Colonic mucosa (tissue), 4 donors: ENCODE data around the gene ELFN2. TPM values are rescaled to one million over a fixed set of nuclear protein-coding genes. Genes with fewer than 3 reads are reported as not detected.

Experiments used
- DNase-seq: peaks from one replicate; pipeline ENCODE4 v3.0.0-alpha.2; 2020
- H3K27ac ChIP-seq: fragments of 200-600 bp; one replicate; pipeline ENCODE4 v1.8.0; 2021
- H3K27me3 ChIP-seq: fragments of 200-600 bp; one replicate; pipeline ENCODE4 v1.8.0; 2021
- H3K36me3 ChIP-seq: fragments of 200-600 bp; one replicate; pipeline ENCODE4 v1.8.0; 2021
- H3K4me1 ChIP-seq: fragments of 200-600 bp; one replicate; pipeline ENCODE4 v1.8.0; 2021; ENCODE audit warnings: mild to moderate bottlenecking
- H3K4me3 ChIP-seq: fragments of 200-600 bp; one replicate; pipeline ENCODE4 v1.8.0; 2021
- H3K9ac ChIP-seq, 2 donors: one replicate each; pipeline ENCODE4 v1.7.0; 2013; ENCODE audit warnings: control low read depth in 2 of 2, low read depth in 2 of 2, low read length in 2 of 2
- H3K9me3 ChIP-seq: fragments of 200-600 bp; one replicate; pipeline ENCODE4 v1.8.0; 2021
- CTCF ChIP-seq: fragments of 200-600 bp; IDR thresholded peaks from one replicate; pipeline ENCODE4 v1.8.0; 2022; ENCODE audit warnings: antibody characterized with exemption, mild to moderate bottlenecking
- intact Hi-C: fragments of 100-400 bp; cut with DNase I; formaldehyde crosslinking; loops from one replicate; pipeline ENCODE4 v1.14.1; 2022
- total RNA-seq, 2 donors: library from RNA; stranded (reverse); fragmentation: NEBNext Ultra II Directional in 1 of 2; extraction: Animal tissue kit (Norgen Biotek cat#: 25700) in 1 of 2; gene quantifications; one replicate each; pipeline ENCODE4 v1.2.1, GENCODE V29; 2021
- donor health status: healthy.
- donor health status: DM: no; HTN: no; CAD: no.
- donor health status: DM: no; HTN: no; CAD: no.

ELFN2 gene
- total RNA-seq, 2 donors from 2014 or later = 0.07 to 0.21 TPM

- Histone ChIP-seq H3K9ac (no peak overlapping the region), H3K27me3 (peaks cover 35% of the 10 kb centered on the region), H3K9me3 (no peaks in the 10 kb centered on the region), H3K4me3 (no peak overlapping the region), H3K4me1 (no peaks in the 10 kb centered on the region), H3K36me3 (no peaks in the 10 kb centered on the region), H3K27ac (no peak overlapping the region)
- intact Hi-C loops = no loop called here
- no peak for DNase-seq
- TF ChIP-seq CTCF = no peak
These were observed 7.2 kb downstream of the ELFN2 start for GRCh38 chr22:37419969-37420685.

- TF ChIP-seq CTCF = no peak
- no peak overlapping the region for H3K4me3 ChIP-seq
- no peaks in the 10 kb centered on the region for H3K9me3 ChIP-seq
- intact Hi-C loops = no loop called here
- no peaks in the 10 kb centered on the region for H3K36me3 ChIP-seq
- DNase-seq = no peak
- H3K27me3 ChIP-seq = peaks cover 35% of the 10 kb centered on the region
- no peak overlapping the region for H3K27ac ChIP-seq
- no peaks in the 10 kb centered on the region for H3K4me1 ChIP-seq
- no peak overlapping the region for H3K9ac ChIP-seq
These were observed 7.8 kb downstream of the ELFN2 start for GRCh38 chr22:37419370-37419968.

GRCh38 chr22:37418627-37419369 is 8.5 kb downstream of the ELFN2 start:
- Histone ChIP-seq H3K9ac (no peak overlapping the region), H3K27me3 (peaks cover 35% of the 10 kb centered on the region)
- no peak for DNase-seq

GRCh38 chr22:37417677-37418348 is 9.5 kb downstream of the ELFN2 start:
- Histone ChIP-seq H3K9ac (no peak overlapping the region), H3K27ac (no peak overlapping the region), H3K9me3 (no peaks in the 10 kb centered on the region), H3K36me3 (no peaks in the 10 kb centered on the region), H3K4me1 (no peaks in the 10 kb centered on the region), H3K27me3 (peaks cover 35% of the 10 kb centered on the region), H3K4me3 (no peak overlapping the region)
- TF ChIP-seq CTCF = no peak
- intact Hi-C loops = no loop called here
- no peak for DNase-seq

More at GRCh38 chr22:37418627-37419369, 8.5 kb downstream of the ELFN2 start:
- H3K36me3 ChIP-seq = no peaks in the 10 kb centered on the region
- TF ChIP-seq CTCF = no peak
- H3K4me3 ChIP-seq = no peak overlapping the region
- intact Hi-C loops = no loop called here
- H3K9me3 ChIP-seq = no peaks in the 10 kb centered on the region
- no peaks in the 10 kb centered on the region for H3K4me1 ChIP-seq
- H3K27ac ChIP-seq = no peak overlapping the region

GRCh38 chr22:37417264-37417663 is 10.0 kb downstream of the ELFN2 start:
- Histone ChIP-seq H3K9me3 (no peaks in the 10 kb centered on the region), H3K4me3 (no peak overlapping the region), H3K36me3 (no peaks in the 10 kb centered on the region), H3K27ac (no peak overlapping the region), H3K4me1 (no peaks in the 10 kb centered on the region), H3K27me3 (peaks cover 35% of the 10 kb centered on the region), H3K9ac (no peak overlapping the region)
- intact Hi-C loops = no loop called here
- DNase-seq = no peak
- TF ChIP-seq CTCF = no peak
